Suppressor macrophage treated with lipopolysaccharide for 1 hour (primary cell): ENCODE results near the gene TMEM202.
"Not testable (repeated sequence)": the region's sequence is repeated elsewhere in the genome, so short reads cannot be mapped to it uniquely, and the experiment has no call there.

Experiments used
- DNase-seq, 3 donors: peaks; one replicate each; pipeline ENCODE4 v3.0.0-alpha.2; 2020 to 2022

The TMEM202 gene

GRCh38 chr15:72404356-72404755 lies 6.3 kb downstream of the TMEM202 start:
- DNase-seq, result no peak

DNA sequence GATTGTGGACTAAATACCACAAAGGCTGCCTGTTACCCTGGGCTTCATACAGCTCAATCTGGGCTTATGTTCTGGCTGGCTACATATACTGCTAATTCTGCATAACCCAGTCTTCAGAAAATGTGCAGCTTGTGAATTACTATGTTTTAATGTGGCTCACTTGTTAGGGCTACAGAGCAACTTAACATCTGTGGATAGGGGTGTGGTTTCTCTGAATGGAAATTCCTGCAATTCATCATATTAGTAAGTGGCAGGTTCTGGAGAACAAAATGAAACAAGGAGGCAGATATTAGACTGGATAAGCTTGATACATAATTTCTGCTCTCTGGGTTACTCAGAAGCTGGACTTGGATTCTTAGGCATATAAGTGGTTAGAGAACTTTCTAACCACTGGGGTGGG lies 6.7 kb downstream of the TMEM202 start:
- DNase-seq, result no peak

DNA sequence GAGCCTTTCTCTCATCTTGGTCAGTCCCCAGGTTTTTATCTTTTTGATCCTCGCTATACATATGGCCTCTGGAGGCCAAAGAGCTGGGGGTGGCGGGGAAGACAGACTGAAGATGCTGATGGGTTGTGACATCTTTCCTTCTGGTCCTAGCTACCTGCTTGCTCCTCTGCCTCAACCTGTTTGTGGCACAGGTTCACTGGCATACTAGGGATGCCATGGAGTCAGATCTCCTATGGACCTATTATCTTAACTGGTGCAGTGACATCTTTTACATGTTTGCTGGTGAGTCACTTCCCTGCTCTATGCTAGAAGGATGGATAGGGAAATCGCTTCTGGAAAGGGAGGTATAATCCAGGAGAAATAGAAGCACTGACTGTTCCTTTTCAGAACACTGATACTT lies 8.8 kb downstream of the TMEM202 start:
- no peak for DNase-seq

DNA sequence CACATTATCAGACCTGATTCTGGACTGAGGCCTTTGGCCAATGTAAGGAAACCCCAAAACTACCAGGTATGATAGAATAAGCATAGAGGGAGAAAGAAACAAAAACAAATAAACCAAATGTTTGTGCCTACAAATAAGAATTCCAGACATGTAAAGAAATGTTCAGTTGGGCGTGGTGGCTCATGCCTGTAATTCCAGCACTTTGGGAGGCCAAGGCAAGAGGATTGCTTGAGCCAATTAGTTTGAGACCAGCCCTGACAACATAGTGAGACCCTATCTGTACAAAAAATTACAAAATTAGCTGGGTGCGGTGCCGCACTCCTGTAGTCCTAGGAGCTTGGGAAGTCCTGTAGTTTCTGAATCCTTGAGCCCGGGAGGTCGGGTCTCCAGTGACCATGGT lies 13.0 kb downstream of the TMEM202 start:
- no peak for DNase-seq

- no peak for DNase-seq
Observed at GRCh38 chr15:72411544-72411943, 13.4 kb downstream of the TMEM202 start.

GRCh38 chr15:72413337-72413736 lies 15.2 kb downstream of the TMEM202 start:
- DNase-seq, result not testable (repeated sequence)

DNA sequence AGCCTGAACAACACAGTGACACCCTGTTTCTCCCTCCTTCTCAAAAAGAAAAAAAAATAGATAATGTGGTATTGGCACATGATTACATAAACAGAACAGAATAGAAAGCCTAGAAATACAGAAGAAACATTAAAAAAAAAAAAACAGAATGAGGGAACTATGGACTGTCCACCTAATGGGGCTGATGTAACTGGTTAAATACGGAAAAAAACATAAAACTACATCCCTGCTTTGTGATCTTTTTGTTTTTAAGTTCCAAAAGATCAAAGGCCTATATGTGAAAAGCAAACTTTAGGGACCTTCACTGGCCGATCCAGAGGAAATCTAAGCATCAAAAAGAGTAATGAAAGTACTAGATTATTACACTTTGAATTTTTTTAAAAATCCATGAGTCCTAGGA lies 17.2 kb downstream of the TMEM202 start:
- no peak for DNase-seq

DNA sequence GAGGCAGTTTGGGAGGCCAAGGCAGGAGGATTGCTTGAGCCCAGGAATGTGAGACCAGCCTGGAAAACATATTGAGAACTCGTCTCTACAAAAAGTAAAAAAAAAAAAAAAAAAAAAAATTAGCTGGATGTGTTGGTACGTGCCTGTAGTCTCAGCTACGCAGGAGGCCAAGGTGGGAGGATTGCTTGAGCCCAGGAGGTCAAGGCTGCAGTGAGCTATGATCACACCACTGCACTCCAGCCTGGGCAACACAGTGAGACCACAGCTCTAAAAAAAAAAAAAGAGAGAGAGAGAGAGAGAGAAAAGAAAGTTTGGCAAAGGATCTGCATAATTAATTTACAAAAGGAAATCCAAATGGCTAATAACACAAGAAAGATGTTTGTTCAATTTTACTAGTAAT lies 21.7 kb downstream of the TMEM202 start:
- not testable (repeated sequence) for DNase-seq

DNA sequence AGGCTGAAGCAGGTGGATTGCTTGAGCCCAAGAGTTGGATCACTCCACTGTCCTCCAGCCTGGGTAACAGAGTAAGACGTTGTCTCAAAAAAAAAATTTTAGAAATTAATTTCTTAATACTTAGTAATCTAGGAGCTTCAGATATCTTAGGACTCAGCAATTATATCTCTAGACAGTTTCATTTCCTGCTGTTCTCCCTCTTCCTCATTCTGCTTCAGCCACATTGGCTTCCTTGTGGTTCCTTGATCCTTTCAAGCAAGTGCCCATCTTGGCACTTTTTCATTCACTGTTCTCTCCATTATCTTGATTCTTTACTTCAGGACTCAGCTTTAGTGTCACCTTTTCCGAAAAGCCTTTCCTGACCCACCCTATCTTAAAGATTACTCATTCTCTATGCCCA lies 22.5 kb downstream of the TMEM202 start:
- peak; percentile 34 to 63 (median 44) for DNase-seq

- DNase-seq, result no peak
Observed at GRCh38 chr15:72421484-72421883, 23.4 kb downstream of the TMEM202 start.

GRCh38 chr15:72423256-72423655 lies 25.2 kb downstream of the TMEM202 start:
- DNase-seq, result no peak

DNA sequence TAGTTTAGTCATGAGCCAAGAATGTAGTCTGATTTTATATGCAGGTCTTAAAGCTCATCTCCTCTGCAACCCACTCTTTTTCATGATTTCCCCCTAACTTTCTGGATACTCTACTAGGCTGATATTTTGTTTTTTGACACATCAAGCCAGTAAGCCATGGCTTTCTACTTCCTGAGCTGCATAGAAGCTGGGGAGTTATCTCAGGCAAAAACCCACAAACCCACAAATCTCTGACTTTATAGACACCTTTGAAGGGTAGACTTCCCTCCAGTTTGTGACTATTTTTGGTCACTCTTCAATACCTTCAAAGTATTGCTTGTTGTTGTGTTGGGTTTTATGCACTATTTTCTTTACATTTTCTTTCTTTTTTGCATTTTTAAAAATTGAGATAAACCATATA lies 28.6 kb downstream of the TMEM202 start:
- DNase-seq, result no peak

DNA sequence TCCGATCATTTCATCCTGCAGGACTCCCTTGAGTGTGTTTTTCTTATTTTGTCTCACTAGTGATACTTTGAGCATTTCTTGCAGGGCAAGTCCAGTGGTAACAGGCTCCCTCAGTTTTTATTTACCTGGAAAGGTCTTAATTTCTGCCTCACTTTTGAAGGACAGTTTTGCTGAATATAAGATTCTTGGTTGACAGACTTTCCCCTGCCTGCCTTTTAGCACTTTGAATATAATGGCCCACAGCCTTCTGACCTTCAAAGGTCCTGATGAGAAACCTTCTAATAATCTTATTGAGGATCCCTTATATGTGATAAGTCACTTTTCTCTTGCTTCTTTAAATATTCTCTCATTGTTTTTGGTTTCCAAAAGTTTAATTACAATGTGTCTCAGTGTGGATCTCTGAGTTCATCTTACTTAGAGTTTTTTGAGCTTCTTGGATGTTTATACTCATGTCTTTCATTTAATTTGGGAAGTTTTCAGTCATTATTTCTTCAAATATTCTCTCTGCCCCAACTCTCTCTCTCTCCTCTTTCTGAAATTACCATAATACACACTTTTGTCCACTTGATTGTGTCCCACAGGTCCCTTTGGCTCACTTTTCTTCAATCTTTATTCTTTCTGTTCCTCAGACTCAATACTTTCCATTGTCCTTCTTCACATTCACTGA lies 39.7 kb downstream of the TMEM202 start:
- no peak for DNase-seq

- not testable (repeated sequence) for DNase-seq
Observed at GRCh38 chr15:72442848-72443247, 44.7 kb downstream of the TMEM202 start.

DNA sequence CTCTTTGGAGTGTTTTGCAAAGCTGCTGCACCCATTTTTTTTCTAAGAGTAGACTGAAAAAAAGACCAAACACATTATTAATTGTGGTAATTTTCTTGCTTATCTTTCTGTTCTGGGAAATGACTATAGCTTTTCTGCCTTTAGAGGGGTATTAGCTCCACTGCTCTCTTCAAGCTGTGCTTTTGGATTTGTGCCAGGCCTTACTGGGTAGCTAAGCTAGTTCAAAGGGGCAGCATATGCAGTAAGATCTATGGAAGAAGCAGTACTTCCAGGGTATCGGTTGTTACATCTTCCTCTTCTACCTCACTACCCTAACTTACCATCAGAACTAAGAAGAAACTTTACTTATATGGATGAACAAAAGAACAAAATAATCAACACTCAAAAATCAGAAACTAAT lies 47.3 kb downstream of the TMEM202 start:
- DNase-seq, result no peak

DNA sequence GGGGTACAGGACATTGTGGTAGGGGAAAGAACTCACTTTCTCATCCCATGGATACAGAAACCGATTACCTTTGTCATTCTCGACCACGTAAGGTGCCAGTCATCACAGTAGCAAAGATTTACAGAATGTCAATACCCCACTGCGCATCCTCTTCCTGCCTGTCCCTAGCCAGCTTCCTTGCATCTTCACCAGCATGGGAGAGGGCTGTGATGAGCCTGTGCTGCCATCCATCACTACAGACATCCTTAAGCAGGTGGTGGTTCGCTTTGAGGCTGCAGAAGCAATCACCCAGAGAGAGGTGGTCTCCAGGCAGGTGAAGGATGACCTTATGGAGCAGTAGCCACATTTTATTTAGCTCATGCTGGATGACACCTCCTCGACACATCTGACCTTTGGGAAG lies 52.7 kb downstream of the TMEM202 start:
- DNase-seq, result no peak

DNA sequence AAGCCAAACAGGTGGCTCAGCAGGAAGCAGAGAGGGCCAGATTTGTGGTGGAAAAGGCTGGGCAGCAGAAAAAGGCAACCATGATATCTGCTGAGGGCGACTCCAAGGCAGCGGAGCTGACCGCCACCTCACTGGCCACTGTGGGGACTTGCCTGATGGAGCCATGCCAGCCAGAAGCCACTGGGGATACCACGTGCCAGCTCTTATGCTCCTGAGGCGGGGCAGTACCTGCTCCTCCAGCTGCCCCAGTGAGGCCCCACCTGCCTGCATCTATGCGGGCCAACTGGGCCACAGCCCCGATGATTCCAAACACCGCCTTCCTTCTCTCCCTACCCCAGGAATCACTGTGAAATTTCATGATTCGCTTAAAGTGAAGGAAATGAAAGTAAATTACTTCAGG lies 53.1 kb downstream of the TMEM202 start:
- DNase-seq, result no peak

DNA sequence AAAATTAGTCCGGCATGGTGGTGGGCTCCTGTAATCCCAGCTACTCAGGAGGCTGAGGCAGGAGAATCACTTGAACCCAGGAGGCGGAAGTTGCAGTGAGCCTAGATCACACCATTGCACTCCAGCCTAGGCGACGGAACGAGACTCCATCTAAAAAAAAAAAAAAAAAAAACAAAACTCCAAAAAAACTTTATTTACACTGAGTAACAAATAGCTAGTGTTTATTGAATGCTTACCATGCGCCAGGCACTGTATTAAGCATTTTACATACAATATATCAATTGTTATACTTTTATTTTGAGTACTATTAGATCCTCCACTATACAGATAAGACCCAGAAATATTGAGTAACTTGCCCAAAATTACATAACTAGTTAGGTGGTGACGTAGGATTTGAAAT lies 58.6 kb downstream of the TMEM202 start:
- DNase-seq, result no peak
